ENCODE measurements around the gene CYP39A1.

The CYP39A1 gene

DNA sequence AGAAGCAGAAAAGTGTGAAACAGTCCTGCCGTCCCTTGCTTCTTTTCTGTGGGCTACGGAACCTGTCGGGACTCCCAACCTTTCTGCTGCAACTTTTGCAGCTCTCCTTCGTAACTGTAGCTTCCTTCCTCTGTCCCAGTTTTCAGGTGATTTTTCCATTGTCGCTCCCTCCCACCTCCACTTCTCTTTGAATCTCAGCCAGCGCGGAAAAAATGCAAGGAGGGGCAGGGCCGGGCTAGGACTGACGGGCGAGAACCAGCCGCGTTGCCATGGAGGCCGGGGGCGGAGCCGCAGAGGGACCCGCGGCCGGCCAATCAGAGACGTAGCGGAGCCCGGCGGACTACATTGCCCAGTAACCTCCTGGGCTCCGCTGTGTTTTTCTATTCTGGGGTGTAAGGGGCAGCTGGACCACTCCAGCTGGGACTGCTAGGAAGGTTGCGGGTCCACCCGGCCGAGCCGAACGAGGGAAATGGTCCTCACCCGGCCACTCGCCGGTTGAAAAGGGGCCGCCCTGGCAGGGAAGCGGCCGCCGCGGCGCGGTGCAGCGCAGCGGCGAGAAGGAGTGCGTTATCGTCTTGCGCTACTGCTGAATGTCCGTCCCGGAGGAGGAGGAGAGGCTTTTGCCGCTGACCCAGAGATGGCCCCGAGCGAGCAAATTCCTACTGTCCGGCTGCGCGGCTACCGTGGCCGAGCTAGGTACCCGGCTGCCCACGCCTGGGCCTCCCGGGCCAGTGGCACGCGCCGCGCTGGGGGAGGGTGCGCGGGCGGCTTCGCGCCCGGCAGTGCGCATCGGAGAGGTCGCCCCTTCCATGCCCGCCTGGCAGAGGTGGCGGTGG, at the start of gene CYP39A1, which contains the start of gene SLC25A27:
TSS of gene CYP39A1 (minus strand) at position 216 of the 836 bp plus-strand sequence. CDS start 236 bp downstream, outside the sequence.
TSS of gene SLC25A27 (plus strand) at position 373 of the 836 bp plus-strand sequence. CDS start at position 591, 218 bp downstream.
- in situ Hi-C loops (cut with MboI; ENCODE audit: low sequenced_read_pairs), result no loop called here

- in situ Hi-C loops (cut with MboI; ENCODE audit: low sequenced_read_pairs), result loop anchor here (10.0 kb wide), 1 partner anchor 85 kb away; no protein-coding TSS in a partner anchor
Measured at GRCh38 chr6:46699970-46700369, 47.4 kb upstream of the CYP39A1 start.

DNA sequence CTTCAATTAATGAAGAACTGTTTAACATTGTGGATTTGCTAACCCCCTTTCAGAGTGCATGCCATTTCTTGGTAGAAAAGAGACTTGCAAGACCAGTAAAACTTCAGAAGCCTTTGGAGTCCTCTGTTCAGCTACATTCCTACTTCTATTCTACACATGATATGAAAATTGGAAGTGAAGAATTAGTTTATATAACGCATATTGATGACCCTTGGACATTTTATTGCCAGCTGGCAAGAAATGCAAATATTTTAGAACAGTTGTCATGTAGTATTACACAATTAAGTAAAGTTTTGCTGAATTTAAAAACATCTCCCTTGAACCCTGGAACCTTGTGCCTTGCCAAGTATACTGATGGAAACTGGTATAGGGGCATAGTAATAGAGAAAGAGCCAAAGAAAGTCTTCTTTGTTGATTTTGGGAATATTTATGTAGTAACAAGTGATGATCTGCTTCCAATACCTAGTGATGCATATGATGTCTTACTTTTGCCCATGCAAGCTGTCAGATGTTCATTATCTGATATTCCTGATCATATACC, 38.4 kb upstream of the CYP39A1 start:
- in situ Hi-C loops (cut with MboI; ENCODE audit: low sequenced_read_pairs), result no loop called here

GRCh38 chr6:46690141-46690755, 37.6 kb upstream of the CYP39A1 start:
- in situ Hi-C loops (cut with MboI; ENCODE audit: low sequenced_read_pairs), result no loop called here

GRCh38 chr6:46689657-46690056, 37.0 kb upstream of the CYP39A1 start:
- in situ Hi-C loops (cut with MboI; ENCODE audit: low sequenced_read_pairs), result no loop called here

GRCh38 chr6:46688966-46689335, 36.3 kb upstream of the CYP39A1 start:
- in situ Hi-C loops (cut with MboI; ENCODE audit: low sequenced_read_pairs), result no loop called here

DNA sequence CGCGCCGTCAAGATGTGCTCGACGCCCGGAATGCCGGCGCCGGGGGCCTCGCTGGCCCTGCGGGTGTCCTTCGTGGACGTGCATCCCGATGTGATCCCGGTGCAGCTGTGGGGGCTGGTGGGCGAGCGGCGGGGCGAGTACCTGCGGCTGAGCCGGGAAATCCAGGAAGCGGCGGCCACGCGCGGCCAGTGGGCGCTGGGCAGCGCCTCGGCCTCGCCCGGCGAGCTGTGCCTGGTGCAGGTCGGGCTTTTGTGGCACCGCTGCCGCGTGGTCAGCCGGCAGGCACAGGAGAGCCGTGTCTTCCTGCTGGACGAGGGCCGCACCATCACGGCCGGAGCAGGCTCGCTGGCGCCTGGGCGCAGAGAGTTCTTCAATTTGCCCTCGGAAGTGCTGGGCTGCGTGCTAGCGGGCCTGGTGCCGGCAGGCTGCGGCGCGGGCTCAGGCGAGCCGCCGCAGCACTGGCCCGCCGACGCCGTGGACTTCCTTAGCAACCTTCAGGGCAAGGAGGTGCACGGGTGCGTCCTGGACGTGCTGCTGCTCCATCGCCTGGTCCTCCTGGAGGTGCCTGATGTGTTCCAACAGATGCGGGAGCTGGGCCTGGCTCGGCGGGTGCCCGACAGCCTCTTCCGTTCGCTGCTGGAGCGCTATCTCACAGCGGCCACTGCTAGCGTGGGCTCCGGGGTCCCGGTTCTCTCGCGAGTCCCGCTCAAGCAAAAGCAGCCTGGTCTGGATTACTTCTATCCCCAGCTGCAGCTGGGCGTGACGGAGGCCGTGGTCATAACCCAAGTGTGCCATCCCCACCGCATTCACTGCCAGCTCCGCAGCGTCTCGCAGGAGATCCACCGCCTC, 35.7 kb upstream of the CYP39A1 start:
- in situ Hi-C loops (cut with MboI; ENCODE audit: low sequenced_read_pairs), result no loop called here

- in situ Hi-C loops (cut with MboI; ENCODE audit: low sequenced_read_pairs), result no loop called here
Measured at GRCh38 chr6:46687619-46688097, 35.0 kb upstream of the CYP39A1 start, which contains the start of gene TDRD6. Gene TDRD6, plus strand, starts transcription at chr6:46687885. Its CDS starts 244 bp downstream, at chr6:46688129.

- in situ Hi-C loops (cut with MboI; ENCODE audit: low sequenced_read_pairs), result no loop called here
Measured at GRCh38 chr6:46684771-46685170, 32.2 kb upstream of the CYP39A1 start.

DNA sequence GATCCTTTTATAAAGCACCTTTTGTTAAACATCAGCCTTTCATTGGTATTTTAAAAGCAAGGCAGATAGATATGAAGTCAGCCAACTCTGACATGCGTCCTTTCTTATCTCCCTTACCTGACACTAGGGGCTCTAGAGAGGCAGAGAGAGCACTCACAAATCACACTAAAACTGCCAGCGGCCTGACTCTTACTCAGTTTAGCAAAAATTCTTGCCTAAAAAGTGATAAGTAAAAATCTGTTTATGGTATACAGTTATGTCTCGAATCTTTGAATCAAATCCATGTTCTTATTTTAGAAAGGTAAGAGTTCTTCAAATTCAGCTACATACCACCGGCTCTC, 24.7 kb upstream of the CYP39A1 start:
- in situ Hi-C loops (cut with MboI; ENCODE audit: low sequenced_read_pairs), result no loop called here

DNA sequence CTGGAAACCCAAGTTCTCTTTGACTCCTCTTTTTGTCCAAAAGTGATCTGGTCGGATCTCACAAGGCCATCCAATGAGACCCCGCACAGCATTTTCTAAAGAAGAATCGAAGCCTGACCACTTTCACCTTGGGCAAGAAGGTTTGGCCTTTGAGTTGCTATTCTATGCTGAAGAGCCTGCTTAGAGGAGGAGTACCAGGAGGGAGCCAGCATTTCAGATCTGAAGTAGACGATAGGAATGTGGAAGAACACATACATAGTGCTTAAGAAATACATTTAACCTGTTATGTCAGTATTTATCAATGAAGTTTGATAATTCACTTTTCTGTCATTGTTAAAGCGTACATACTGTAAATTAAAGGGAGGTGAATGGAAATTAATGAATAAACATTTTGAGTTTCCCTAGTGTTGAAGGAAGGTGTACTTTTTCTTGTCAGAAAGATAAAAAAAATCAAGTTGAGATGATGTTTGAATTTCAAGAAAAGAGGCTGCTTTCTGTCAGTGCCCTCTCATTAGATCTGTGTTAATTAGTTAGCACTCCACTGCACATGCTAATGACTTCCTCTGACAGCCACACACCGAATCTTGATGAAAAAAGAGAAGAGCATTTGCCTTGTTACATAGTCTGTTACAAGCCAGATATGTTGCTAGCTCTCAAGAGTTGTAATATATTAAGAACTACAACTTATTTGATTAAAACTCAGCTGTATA, 24.1 kb upstream of the CYP39A1 start:
- in situ Hi-C loops (cut with MboI; ENCODE audit: low sequenced_read_pairs), result no loop called here

- in situ Hi-C loops (cut with MboI; ENCODE audit: low sequenced_read_pairs), result no loop called here
Measured at GRCh38 chr6:46674410-46674809, 21.8 kb upstream of the CYP39A1 start.

GRCh38 chr6:46667377-46667776, 14.8 kb upstream of the CYP39A1 start:
- in situ Hi-C loops (cut with MboI; ENCODE audit: low sequenced_read_pairs), result no loop called here

DNA sequence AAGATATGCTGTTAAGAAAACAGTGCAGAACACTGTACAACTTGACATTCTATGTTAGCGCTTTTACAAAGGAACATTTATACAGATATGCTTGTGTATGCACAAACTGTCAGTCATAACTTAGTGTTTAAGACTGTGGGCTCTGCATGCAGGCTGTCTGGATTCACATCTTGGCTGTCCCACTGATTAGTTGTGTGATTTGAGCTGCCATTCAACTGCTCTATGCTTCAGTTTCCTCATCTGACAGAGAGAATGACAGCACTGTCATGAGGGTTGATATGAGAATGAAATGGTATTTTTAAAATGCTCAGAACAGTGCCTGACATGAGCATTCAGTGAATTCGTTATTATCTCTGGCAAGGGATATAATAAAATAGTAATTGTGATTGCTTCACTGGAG, 8.9 kb upstream of the CYP39A1 start:
- in situ Hi-C loops (cut with MboI; ENCODE audit: low sequenced_read_pairs), result no loop called here

GRCh38 chr6:46657642-46658041, 5.0 kb upstream of the CYP39A1 start:
- in situ Hi-C loops (cut with MboI; ENCODE audit: low sequenced_read_pairs), result no loop called here

DNA sequence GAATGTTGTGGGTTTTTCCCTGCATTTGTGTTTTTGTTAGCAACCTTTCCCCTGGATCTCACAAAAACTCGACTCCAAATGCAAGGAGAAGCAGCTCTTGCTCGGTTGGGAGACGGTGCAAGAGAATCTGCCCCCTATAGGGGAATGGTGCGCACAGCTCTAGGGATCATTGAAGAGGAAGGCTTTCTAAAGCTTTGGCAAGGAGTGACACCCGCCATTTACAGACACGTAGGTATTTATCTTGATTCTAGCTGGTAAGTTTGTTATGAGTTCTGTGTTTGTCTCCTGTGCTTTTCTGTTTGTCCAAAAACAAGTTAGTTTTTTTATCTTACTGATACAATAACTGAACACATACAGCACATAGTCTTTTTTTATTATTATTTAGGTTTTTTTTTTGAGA, 3.2 kb upstream of the CYP39A1 start:
- in situ Hi-C loops (cut with MboI; ENCODE audit: low sequenced_read_pairs), result no loop called here

DNA sequence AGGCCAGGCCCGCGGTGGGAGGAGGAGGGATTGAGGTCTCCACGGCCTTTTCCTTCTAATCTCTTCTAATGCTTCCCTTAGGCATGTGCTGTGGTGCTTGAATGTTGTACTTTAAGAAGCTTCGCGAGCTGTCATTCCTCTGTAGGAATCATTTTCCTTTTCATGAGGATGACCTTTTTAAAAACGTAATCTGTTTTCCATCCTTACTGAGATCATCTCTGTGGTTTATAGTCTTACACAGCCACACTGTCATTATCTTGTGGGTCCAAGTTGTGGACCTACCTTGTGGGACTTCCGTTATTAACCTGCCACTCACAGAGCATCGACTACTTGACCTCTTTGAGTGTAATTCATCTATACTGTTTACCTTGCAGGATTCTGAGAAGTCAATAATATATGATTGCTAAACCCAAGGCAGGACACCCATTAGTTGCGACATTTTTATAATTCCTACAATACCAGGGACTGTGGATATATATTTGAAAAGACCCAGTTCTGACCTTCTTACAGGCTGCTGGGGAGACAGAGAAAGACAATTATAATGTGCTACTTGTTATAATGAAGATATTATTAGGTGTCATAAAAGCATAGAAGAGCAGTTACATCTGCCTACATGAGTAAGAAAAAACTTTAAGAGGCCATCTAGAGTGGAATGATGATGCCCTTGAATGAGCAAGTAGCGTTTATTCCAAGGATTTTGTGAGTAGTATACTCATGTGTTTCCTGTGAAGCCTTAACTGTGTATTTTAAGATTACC, 999 bp upstream of the CYP39A1 start:
- in situ Hi-C loops (cut with MboI; ENCODE audit: low sequenced_read_pairs), result no loop called here

DNA sequence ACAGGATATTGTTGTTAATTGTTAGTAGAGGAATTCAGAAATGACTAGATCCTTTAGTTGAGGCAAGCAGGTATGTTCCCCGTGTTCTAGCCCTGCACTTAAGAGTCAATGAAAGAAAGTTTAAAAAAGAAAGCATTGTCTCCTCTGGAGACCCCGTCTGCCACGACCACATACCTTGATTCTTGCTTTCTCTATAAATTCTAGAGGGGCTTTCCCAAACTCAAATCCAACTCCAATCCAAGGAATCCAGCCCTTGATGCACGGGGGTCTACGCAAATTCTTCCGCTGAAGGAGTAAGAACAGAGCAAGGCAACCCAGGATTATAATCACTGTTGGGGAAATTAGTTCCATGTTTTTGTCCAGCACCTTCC, 401 bp downstream of the CYP39A1 start:
- in situ Hi-C loops (cut with MboI; ENCODE audit: low sequenced_read_pairs), result no loop called here

- in situ Hi-C loops (cut with MboI; ENCODE audit: low sequenced_read_pairs), result no loop called here
Measured at GRCh38 chr6:46651816-46652215, 802 bp downstream of the CYP39A1 start.

DNA sequence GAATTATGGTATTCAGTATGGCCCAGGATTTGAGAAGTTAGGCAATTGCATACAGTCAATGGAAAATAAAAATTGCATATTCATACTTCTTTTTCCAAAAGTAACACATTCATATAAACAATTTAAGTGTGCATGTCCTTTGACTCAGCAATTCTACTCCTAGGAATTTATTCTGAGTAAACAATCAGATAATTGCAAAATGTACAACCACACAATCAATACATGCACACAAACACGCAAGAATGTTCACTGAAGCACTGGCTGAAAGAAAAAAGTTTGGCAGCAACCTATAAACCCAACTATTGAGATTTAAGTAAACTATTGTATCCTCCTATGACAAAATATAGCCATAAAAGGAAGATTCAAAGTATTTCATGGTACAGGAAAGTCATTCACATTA, 1.6 kb downstream of the CYP39A1 start:
- in situ Hi-C loops (cut with MboI; ENCODE audit: low sequenced_read_pairs), result no loop called here
